Transverse colon (tissue), 3 donors: ENCODE data around the gene ITGBL1.

Experiments
- EP300 ChIP-seq: sonication (generic); formaldehyde crosslinking; IDR thresholded peaks from one replicate; pipeline ENCODE4 v1.6.1; 2017; ENCODE audit warnings: antibody characterized with exemption, low read depth
- TF ChIP-seq, protein P1 (sequence below), 5 experiments: fragments of 200-600 bp in 3 of 5; fragments of 450-650 bp in 2 of 5; sonication (generic) in 3 of 5; IDR thresholded peaks; 1 replicate in 2 of 5; 2 replicates in 3 of 5; pipeline ENCODE4 v1.5.1; 2016 to 2017; ENCODE audit warnings: antibody characterized with exemption in 5 of 5, inconsistent platforms in 3 of 5, mild to moderate bottlenecking in 2 of 5, moderate library complexity in 1 of 5

DNA sequence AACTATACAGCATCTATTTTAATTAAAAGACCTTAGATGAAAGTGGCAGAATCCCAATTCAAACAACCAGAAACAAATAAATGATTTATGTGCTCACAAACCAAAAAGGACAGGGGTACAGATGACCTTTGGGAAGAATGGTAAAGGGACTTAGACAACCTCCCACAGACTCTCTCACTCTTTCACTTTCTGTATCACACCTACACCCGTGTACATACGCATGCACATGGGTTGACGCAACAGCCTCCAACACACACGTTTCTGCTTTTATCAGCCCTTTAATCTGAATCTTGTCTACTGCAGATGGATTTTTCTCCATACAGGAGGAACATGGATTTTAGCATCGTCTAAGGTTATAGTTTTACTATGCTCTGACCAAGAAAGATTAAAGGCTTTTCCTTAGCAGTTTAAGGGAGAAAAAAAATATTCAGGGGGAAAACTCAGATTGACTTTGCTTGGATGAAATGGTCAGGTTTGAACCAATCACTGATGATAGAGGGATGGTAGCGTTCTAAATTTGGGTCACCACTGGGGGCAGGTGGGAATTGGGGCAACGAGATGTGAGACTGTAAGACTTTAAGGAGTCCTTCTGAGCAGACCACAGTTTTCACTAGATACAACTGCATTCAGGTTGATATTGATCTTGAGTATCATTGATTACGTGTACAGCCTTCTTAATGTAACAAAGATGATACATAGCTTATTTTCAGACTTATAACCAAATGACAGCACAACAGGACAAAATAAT, 166.1 kb downstream of the ITGBL1 start:
- TF ChIP-seq, protein P1, sequence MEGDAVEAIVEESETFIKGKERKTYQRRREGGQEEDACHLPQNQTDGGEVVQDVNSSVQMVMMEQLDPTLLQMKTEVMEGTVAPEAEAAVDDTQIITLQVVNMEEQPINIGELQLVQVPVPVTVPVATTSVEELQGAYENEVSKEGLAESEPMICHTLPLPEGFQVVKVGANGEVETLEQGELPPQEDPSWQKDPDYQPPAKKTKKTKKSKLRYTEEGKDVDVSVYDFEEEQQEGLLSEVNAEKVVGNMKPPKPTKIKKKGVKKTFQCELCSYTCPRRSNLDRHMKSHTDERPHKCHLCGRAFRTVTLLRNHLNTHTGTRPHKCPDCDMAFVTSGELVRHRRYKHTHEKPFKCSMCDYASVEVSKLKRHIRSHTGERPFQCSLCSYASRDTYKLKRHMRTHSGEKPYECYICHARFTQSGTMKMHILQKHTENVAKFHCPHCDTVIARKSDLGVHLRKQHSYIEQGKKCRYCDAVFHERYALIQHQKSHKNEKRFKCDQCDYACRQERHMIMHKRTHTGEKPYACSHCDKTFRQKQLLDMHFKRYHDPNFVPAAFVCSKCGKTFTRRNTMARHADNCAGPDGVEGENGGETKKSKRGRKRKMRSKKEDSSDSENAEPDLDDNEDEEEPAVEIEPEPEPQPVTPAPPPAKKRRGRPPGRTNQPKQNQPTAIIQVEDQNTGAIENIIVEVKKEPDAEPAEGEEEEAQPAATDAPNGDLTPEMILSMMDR (IDR thresholded peaks at IDR 0.05) = no peak
- no peak for TF ChIP-seq EP300
